Fibroblast of lung (primary cell): ENCODE data around the gene MTMR3. TPM values are rescaled to one million over a fixed set of nuclear protein-coding genes. Genes with fewer than 3 reads are reported as not detected.
A peak's percentile ranks its signal among the peaks of the same experiment; 100 is the strongest.

Experiments
- DNase-seq, 2 donors: peaks; one replicate each; pipeline versions ENCODE4 v3.0.0 to v3.0.0-alpha.2; 2010; ENCODE audit warnings: low read depth in 2 of 2
- H2AFZ ChIP-seq: 2 replicates; pipeline ENCODE4 v1.5.1; 2012; ENCODE audit warnings: low read length, control low read depth, inconsistent platforms
- H3K27ac ChIP-seq: 2 replicates; pipeline ENCODE4 v1.5.1; 2011; ENCODE audit warnings: low read length, control low read depth; ENCODE audit not compliant: insufficient read depth
- H3K27me3 ChIP-seq: 2 replicates; pipeline ENCODE4 v1.5.1; 2011; ENCODE audit warnings: mild to moderate bottlenecking, low read length; ENCODE audit not compliant: control insufficient read depth, insufficient read depth
- H3K36me3 ChIP-seq: 2 replicates; pipeline ENCODE4 v1.5.1; 2011; ENCODE audit warnings: low read length; ENCODE audit not compliant: control insufficient read depth, insufficient read depth
- H3K4me1 ChIP-seq: 2 replicates; pipeline ENCODE4 v1.5.1; 2011; ENCODE audit warnings: low read length; ENCODE audit not compliant: control insufficient read depth, insufficient read depth; ENCODE audit errors: extremely low read depth
- H3K4me2 ChIP-seq: 2 replicates; pipeline ENCODE4 v1.5.1; 2011; ENCODE audit warnings: low read length, control low read depth; ENCODE audit not compliant: insufficient read depth; ENCODE audit errors: extremely low read depth
- H3K4me3 ChIP-seq, 4 experiments: fragments of 200-600 bp in 1 of 4; sonication (generic) in 1 of 4; replicated peaks in 1 of 4; 2 replicates each; pipeline ENCODE4 v1.5.1; 2011 to 2016; ENCODE audit warnings: low read length in 4 of 4, low read depth in 3 of 4, mild to moderate bottlenecking in 3 of 4, control low read depth in 2 of 4, inconsistent platforms in 1 of 4, mixed read lengths in 1 of 4; ENCODE audit not compliant: insufficient read depth in 1 of 4; ENCODE audit errors: control extremely low read depth in 1 of 4
- H3K79me2 ChIP-seq: 2 replicates; pipeline ENCODE4 v1.5.1; 2012; ENCODE audit warnings: mild to moderate bottlenecking, low read length, inconsistent platforms; ENCODE audit not compliant: control insufficient read depth, insufficient read depth
- H3K9ac ChIP-seq: 2 replicates; pipeline ENCODE4 v1.5.1; 2011; ENCODE audit warnings: mild to moderate bottlenecking, low read length, control low read depth; ENCODE audit not compliant: insufficient read depth
- H3K9me3 ChIP-seq: 2 replicates; pipeline ENCODE4 v1.5.1; 2012; ENCODE audit warnings: low read depth, low read length; ENCODE audit not compliant: control insufficient read depth, insufficient read depth
- H4K20me1 ChIP-seq: 2 replicates; pipeline ENCODE4 v1.5.1; 2011; ENCODE audit warnings: low read length; ENCODE audit not compliant: control insufficient read depth, insufficient read depth; ENCODE audit errors: extremely low read depth
- CTCF ChIP-seq, 2 donors: IDR thresholded peaks in 1 of 2; conservative IDR thresholded peaks in 1 of 2; 1 replicate in 1 of 2; 2 replicates in 1 of 2; pipeline ENCODE4 v1.5.1; 2011 to 2012; ENCODE audit warnings: low read length in 2 of 2, control low read depth in 1 of 2, inconsistent platforms in 1 of 2, low read depth in 1 of 2, mild to moderate bottlenecking in 1 of 2
- EZH2 ChIP-seq: IDR thresholded peaks from 2 replicates; pipeline ENCODE4 v1.5.1; 2012; ENCODE audit warnings: low read length, control low read depth, mild to moderate bottlenecking; ENCODE audit errors: missing control alignments
- polyA plus RNA-seq, 2 donors: library from polyadenylated mRNA; depleted of rRNA in 1 of 2; stranded (reverse) in 1 of 2; unstranded in 1 of 2; fragments of >200 nt; gene quantifications; 2 replicates each; pipeline ENCODE4 v1.2.1, GENCODE V29; 2011 to 2012; ENCODE audit warnings: missing spikeins in 1 of 2
- total RNA-seq: library from RNA; depleted of rRNA; stranded (reverse); fragments of >200 nt; gene quantifications from 2 replicates; pipeline ENCODE4 v1.2.1, GENCODE V29; 2014

The MTMR3 gene
- total and polyA plus RNA-seq, 2 donors (not counting 1 experiment from before 2014, with no cell fraction given), result 15.0 to 31.2 TPM

GRCh38 chr22:29886596-29886995 lies 3.6 kb downstream of the MTMR3 start:
- Histone ChIP-seq H3K36me3 (no peaks in the 10 kb centered on the region), H3K79me2 (peaks cover 54% of the 10 kb centered on the region), H3K9me3 (no peaks in the 10 kb centered on the region), H3K4me1 (no peaks in the 10 kb centered on the region), H3K27ac (no peak overlapping the region), H3K27me3 (no peaks in the 10 kb centered on the region), H3K4me2 (no peak overlapping the region), H4K20me1 (no peaks in the 10 kb centered on the region), H3K4me3 (no peak overlapping the region), H3K9ac (no peak overlapping the region), H2AFZ (no peak overlapping the region)
- no peak for TF ChIP-seq EZH2
- peak in 1 of 2 donors; percentile 23 for DNase-seq

DNA sequence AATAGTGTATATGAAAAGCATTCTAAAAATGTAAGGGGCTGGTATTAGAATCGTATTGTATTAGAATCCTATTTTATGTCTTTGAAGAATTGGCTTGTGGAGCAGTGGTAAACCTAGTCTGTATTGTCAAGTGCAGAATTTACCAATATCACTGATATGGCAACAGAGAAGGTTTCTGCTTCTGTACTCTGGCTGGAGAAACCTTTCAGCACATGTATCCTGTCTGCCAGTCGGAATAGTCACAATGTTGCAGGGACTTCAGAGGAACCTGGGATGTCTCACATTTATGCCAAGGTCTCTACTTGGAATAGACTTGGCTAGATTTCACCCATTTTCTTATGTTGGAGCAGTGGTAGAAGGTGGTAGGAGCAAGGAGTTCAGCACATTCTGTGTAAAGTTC lies 4.4 kb downstream of the MTMR3 start:
- H2AFZ ChIP-seq, result no peak overlapping the region
- H3K27ac ChIP-seq, result no peak overlapping the region
- no peaks in the 10 kb centered on the region for H3K27me3 ChIP-seq
- H3K9me3 ChIP-seq, result no peaks in the 10 kb centered on the region
- no peaks in the 10 kb centered on the region for H4K20me1 ChIP-seq
- TF ChIP-seq CTCF (conservative IDR thresholded peaks at IDR 0.05 in 1 of 2, IDR thresholded peaks at IDR 0.05 in 1 of 2; ENCODE audit: low read depth in 1 of 2, low read length in 2 of 2) (no peak), EZH2 (no peak)
- no peak for DNase-seq
- no peak overlapping the region for H3K9ac ChIP-seq
- H3K4me3 ChIP-seq, result no peak overlapping the region
- no peaks in the 10 kb centered on the region for H3K4me1 ChIP-seq
- no peaks in the 10 kb centered on the region for H3K36me3 ChIP-seq
- peaks cover 56% of the 10 kb centered on the region for H3K79me2 ChIP-seq
- no peak overlapping the region for H3K4me2 ChIP-seq

GRCh38 chr22:29890760-29891159 lies 7.8 kb downstream of the MTMR3 start:
- Histone ChIP-seq H3K36me3 (no peaks in the 10 kb centered on the region), H3K9me3 (no peaks in the 10 kb centered on the region), H3K27me3 (no peaks in the 10 kb centered on the region), H3K4me1 (no peaks in the 10 kb centered on the region), H3K4me2 (no peak overlapping the region), H3K9ac (no peak overlapping the region), H3K79me2 (peaks cover 47% of the 10 kb centered on the region), H4K20me1 (no peaks in the 10 kb centered on the region), H3K27ac (no peak overlapping the region), H2AFZ (no peak overlapping the region), H3K4me3 (no peak overlapping the region)
- TF ChIP-seq CTCF (conservative IDR thresholded peaks at IDR 0.05 in 1 of 2, IDR thresholded peaks at IDR 0.05 in 1 of 2; ENCODE audit: low read depth in 1 of 2, low read length in 2 of 2) (no peak), EZH2 (no peak)
- DNase-seq, result no peak
